Muscle of leg (tissue), 11 donors: ENCODE results near the gene CYGB. TPM values are rescaled to one million over a fixed set of nuclear protein-coding genes. Genes with fewer than 3 reads are reported as not detected.
"Not testable (repeated sequence)": the region's sequence is repeated elsewhere in the genome, so short reads cannot be mapped to it uniquely, and the experiment has no call there.

Experiments used
- DNase-seq: peaks from one replicate; pipeline ENCODE4 v3.0.0; 2013
- H3K27ac ChIP-seq: one replicate; pipeline ENCODE4 v1.5.1; 2013; ENCODE audit warnings: mild to moderate bottlenecking, low read length, control low read depth
- H3K27me3 ChIP-seq: one replicate; pipeline ENCODE4 v1.6.1; 2013; ENCODE audit warnings: low read length; ENCODE audit not compliant: control insufficient read depth, insufficient read depth
- H3K36me3 ChIP-seq: one replicate; pipeline ENCODE4 v1.6.1; 2013; ENCODE audit warnings: low read length; ENCODE audit not compliant: control insufficient read depth, insufficient read depth
- H3K4me1 ChIP-seq: one replicate; pipeline ENCODE4 v1.6.1; 2013; ENCODE audit warnings: low read length; ENCODE audit not compliant: control insufficient read depth, insufficient read depth
- H3K4me3 ChIP-seq: one replicate; pipeline ENCODE4 v1.5.1; 2013; ENCODE audit warnings: low read length, control low read depth
- H3K9me3 ChIP-seq: replicated peaks from 2 replicates; pipeline ENCODE4 v1.6.1; 2013; ENCODE audit warnings: low read depth, low read length; ENCODE audit not compliant: control insufficient read depth
- WGBS: methylation state at CpG from one replicate; pipeline ENCODE4 v1.1.5; 2013; ENCODE audit warnings: missing lambda C conversion rate; ENCODE audit not compliant: insufficient coverage; 5-methylcytosine and 5-hydroxymethylcytosine counted together
- polyA plus RNA-seq, 8 donors: library from polyadenylated mRNA; unstranded; fragments of 120-200 nt; gene quantifications; one replicate each; pipeline versions ENCODE4 v1.2.1 to v1.2.3, GENCODE V29; 2013; ENCODE audit warnings: inconsistent platforms in 1 of 8, low replicate concordance in 1 of 8; ENCODE audit not compliant: insufficient read length in 8 of 8, insufficient read depth in 1 of 8
- total RNA-seq: library from RNA; stranded (reverse); fragments of 120-200 nt; gene quantifications from one replicate; pipeline ENCODE4 v1.2.4, GENCODE V29; 2013

CYGB gene
- total and polyA plus RNA-seq, 9 donors = 12.8 to 27.2 (median 20.1) TPM

- Histone ChIP-seq H3K4me1 (peaks cover 20% of the 10 kb centered on the region), H3K4me3 (no peak overlapping the region)
- 70% methylated on average over 3 of the region's 5 CpGs for whole genome bisulfite sequencing
These were observed 24.3 kb upstream of the CYGB start for GRCh38 chr17:76561799-76562268.

GRCh38 chr17:76561332-76561731, 23.8 kb upstream of the CYGB start:
- 79% methylated on average over 5 of the region's 7 CpGs for WGBS
- Histone ChIP-seq H3K27ac (no peak overlapping the region), H3K36me3 (peaks cover 42% of the 10 kb centered on the region), H3K4me3 (no peak overlapping the region), H3K9me3 (no peaks in the 10 kb centered on the region), H3K4me1 (peaks cover 23% of the 10 kb centered on the region), H3K27me3 (no peaks in the 10 kb centered on the region)
- no peak for DNase-seq

More at GRCh38 chr17:76561799-76562268, 24.3 kb upstream of the CYGB start:
- Histone ChIP-seq H3K9me3 (no peaks in the 10 kb centered on the region), H3K27me3 (no peaks in the 10 kb centered on the region), H3K27ac (peak overlapping the region; percentile 35), H3K36me3 (peaks cover 46% of the 10 kb centered on the region)
- no peak for DNase-seq

- 69% methylated on average over 6 of the region's 6 CpGs for WGBS
- Histone ChIP-seq H3K4me3 (no peak overlapping the region), H3K36me3 (peaks cover 37% of the 10 kb centered on the region), H3K4me1 (peaks cover 23% of the 10 kb centered on the region), H3K27ac (no peak overlapping the region), H3K27me3 (no peaks in the 10 kb centered on the region), H3K9me3 (no peaks in the 10 kb centered on the region)
- no peak for DNase-seq
These were observed 23.3 kb upstream of the CYGB start for GRCh38 chr17:76560877-76561221.

DNA sequence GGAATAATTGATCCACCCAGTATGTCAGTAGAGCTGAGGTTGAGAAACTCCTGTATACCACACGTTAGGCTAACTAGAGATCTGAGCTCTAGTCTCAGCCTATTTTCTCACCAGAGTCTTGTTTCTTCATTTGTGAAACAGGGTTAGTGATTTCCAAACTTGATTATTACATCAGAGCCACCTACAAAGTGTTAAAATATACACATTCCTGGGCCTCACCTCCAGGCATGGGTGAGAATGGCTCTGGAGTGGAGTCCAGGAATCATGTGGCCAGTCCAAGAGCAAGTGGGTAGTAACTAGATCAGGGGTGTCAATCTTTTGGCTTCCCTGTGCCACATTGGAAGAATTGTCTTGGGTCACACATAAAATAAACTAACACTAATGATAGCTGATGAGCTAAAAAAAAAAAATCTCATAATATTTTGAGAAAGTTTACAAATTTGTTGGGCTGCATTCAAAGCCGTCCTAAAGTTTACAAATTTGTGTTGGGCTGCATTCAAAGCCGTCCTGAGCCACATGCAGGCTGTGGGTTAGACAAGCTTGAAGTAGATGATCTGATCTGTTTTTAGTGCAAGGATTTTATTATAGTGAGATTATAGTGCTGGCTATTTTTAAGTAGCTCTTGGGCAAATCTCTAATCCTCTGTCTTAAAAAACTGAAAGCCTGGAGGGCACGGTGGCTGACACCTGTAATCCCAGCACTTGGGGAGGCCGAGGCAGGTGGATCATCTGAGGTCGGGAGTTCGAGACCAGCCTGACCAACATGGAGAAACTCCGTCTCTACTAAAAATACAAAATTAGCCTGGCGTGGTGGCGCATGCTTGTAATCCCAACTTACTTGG, 22.7 kb upstream of the CYGB start:
- Histone ChIP-seq H3K27me3 (no peaks in the 10 kb centered on the region), H3K4me1 (peaks cover 23% of the 10 kb centered on the region), H3K36me3 (peaks cover 31% of the 10 kb centered on the region), H3K27ac (no peak overlapping the region), H3K4me3 (no peak overlapping the region), H3K9me3 (no peaks in the 10 kb centered on the region)
- no peak for DNase-seq
- 81% methylated on average over 6 of the region's 10 CpGs for WGBS

GRCh38 chr17:76559460-76559859, 22.0 kb upstream of the CYGB start:
- not testable (repeated sequence) for H3K9me3 ChIP-seq, H3K27ac ChIP-seq, DNase-seq, H3K27me3 ChIP-seq, H3K4me3 ChIP-seq
- 83% methylated on average over 1 of the region's 7 CpGs for WGBS
- H3K4me1 ChIP-seq = peaks cover 24% of the 10 kb centered on the region
- H3K36me3 ChIP-seq = peaks cover 27% of the 10 kb centered on the region

DNA sequence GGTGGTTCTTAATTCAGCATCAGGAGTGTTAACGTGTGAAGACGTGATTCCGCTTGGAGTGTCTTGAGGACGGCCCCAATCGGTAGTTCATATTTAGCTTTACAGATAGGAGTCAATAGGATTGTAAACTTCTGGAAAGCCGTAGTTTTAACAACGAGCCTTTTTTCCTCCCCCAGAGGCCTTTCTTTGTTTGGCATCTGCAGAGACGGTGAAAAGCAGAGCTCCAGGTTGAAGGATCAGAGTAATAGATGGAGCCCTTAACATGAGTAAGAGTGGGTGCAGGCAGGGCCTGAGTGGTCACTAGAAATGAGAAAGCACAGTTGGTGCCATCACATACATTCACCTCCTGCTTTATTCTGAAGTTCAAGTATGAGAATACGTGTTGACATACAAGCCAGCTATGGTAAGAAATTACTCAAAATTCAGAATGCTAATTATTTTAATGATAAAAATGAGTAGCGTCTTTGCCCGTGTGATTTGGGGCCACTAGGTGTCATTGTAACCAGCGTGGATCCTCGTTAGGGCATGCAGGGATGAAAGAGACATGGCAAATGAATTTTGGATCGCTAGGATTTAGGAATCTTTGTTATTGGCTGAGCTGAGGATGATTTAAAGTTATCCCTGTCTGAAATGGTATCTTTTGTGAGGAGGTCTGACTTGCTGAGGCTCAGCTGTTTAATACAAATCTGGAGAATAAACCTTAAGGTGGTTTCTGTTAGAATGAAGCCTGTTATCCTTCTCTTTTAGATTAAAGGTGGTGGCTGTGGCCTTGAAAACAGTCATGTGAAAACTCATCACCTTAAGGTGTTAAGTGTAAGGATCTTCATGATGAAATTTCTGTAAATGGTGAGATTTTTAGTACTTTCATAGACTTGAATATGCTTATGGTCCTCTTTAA, 20.9 kb upstream of the CYGB start:
- WGBS = 0% methylated on average over 6 of the region's 14 CpGs
- H3K4me1 ChIP-seq = peaks cover 33% of the 10 kb centered on the region
- no peak for DNase-seq
- H3K36me3 ChIP-seq = peaks cover 21% of the 10 kb centered on the region
- peak overlapping the region; percentile 62 for H3K4me3 ChIP-seq
- no peaks in the 10 kb centered on the region for H3K27me3 ChIP-seq
- no peaks in the 10 kb centered on the region for H3K9me3 ChIP-seq
- peak overlapping the region; percentile 86 for H3K27ac ChIP-seq

GRCh38 chr17:76557368-76558197, 20.1 kb upstream of the CYGB start:
- 1% methylated on average over 45 of the region's 55 CpGs for WGBS
- Histone ChIP-seq H3K27me3 (no peaks in the 10 kb centered on the region), H3K4me1 (peaks cover 34% of the 10 kb centered on the region), H3K36me3 (peaks cover 17% of the 10 kb centered on the region), H3K27ac (peak overlapping the region; percentile 90), H3K4me3 (peak overlapping the region; percentile 62), H3K9me3 (no peaks in the 10 kb centered on the region)
- DNase-seq = peak; percentile 98

GRCh38 chr17:76556765-76557367, 19.4 kb upstream of the CYGB start:
- Histone ChIP-seq H3K27me3 (no peaks in the 10 kb centered on the region), H3K36me3 (peaks cover 12% of the 10 kb centered on the region), H3K4me1 (peaks cover 34% of the 10 kb centered on the region), H3K4me3 (peak overlapping the region; percentile 62), H3K27ac (peak overlapping the region; percentile 90), H3K9me3 (no peaks in the 10 kb centered on the region)
- WGBS = 51% methylated on average over 27 of the region's 30 CpGs
- no peak for DNase-seq

- 67% methylated on average over 5 of the region's 6 CpGs for WGBS
- no peak overlapping the region for H3K4me3 ChIP-seq
- no peaks in the 10 kb centered on the region for H3K36me3 ChIP-seq
- DNase-seq = no peak
- H3K27me3 ChIP-seq = no peaks in the 10 kb centered on the region
- H3K4me1 ChIP-seq = peaks cover 24% of the 10 kb centered on the region
- H3K27ac ChIP-seq = no peak overlapping the region
- H3K9me3 ChIP-seq = no peaks in the 10 kb centered on the region
These were observed 16.6 kb upstream of the CYGB start for GRCh38 chr17:76554131-76554530.
